ENCODE data around the gene IL17REL. TPM values are rescaled to one million over a fixed set of nuclear protein-coding genes. Genes with fewer than 3 reads are reported as not detected.

The IL17REL gene
- total and polyA plus RNA-seq, 12 donors = not detected

DNA sequence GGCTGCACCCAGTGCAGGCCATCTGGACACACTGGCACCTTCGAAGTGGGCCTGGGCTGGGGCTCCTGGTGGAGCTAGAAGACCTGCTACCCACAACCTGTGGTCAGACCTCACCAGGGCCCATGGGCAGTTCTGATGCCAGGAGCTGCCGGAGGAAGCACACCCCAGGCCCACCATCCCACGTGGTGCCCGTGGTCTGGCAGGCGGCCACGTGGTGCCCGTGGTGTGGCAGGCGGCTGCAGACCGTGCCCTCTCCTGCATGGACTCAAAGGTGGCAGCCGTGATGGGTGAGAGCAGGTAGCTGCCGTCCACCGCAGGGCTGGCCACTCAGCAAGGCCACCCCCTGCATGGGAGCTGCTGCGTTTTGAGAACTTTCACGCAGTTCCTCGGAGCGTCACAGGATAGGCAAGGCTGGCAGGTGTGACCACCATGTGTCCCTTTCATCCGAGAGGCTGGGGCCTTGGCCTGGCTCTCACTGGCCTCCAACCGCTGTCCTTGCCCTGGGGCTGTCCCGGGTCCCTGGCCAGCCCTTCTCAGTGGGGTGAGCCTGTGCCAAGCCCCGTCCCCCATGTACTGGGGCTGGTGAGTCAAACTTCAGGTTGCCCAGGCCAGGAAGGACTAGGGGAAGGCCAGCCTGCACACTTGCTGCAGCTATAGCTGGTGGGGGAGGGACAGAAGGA is 3.9 kb upstream of the IL17REL start:
- Histone ChIP-seq H3K27ac (no peak overlapping the region), H3K4me3 (no peak overlapping the region), H3K36me3 (replicated peaks in 1 of 2) (no peaks in the 10 kb centered on the region), H3K9me3 (replicated peaks in 1 of 3) (no peaks in the 10 kb centered on the region), H3K4me1 (replicated peaks in 1 of 2) (no peaks in the 10 kb centered on the region), H3K27me3 (peaks cover 47% of the 10 kb centered on the region)
- 64 to 82% (median 74%) methylated on average over 6 to 20 of the region's 20 CpGs; no CpG with 5 or more reads in 1 of the 4 donors for WGBS, 4 donors
- DNase-seq = no peak
- intact Hi-C loops (cut with DNase I) = no loop called here
- TF ChIP-seq POLR2A (IDR thresholded peaks at IDR 0.05) = no peak
- TF ChIP-seq, protein P1, sequence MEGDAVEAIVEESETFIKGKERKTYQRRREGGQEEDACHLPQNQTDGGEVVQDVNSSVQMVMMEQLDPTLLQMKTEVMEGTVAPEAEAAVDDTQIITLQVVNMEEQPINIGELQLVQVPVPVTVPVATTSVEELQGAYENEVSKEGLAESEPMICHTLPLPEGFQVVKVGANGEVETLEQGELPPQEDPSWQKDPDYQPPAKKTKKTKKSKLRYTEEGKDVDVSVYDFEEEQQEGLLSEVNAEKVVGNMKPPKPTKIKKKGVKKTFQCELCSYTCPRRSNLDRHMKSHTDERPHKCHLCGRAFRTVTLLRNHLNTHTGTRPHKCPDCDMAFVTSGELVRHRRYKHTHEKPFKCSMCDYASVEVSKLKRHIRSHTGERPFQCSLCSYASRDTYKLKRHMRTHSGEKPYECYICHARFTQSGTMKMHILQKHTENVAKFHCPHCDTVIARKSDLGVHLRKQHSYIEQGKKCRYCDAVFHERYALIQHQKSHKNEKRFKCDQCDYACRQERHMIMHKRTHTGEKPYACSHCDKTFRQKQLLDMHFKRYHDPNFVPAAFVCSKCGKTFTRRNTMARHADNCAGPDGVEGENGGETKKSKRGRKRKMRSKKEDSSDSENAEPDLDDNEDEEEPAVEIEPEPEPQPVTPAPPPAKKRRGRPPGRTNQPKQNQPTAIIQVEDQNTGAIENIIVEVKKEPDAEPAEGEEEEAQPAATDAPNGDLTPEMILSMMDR (IDR thresholded peaks at IDR 0.05) = no peak

- H3K27me3 ChIP-seq = peaks cover 50% of the 10 kb centered on the region
- no peaks in the 10 kb centered on the region for H3K9me3 ChIP-seq (replicated peaks in 1 of 3)
- no peaks in the 10 kb centered on the region for H3K36me3 ChIP-seq (replicated peaks in 1 of 2)
- intact Hi-C loops (cut with DNase I) = no loop called here
- no peak overlapping the region for H3K27ac ChIP-seq
- DNase-seq = no peak
- no peak for TF ChIP-seq POLR2A (IDR thresholded peaks at IDR 0.05)
- TF ChIP-seq, protein P1 (IDR thresholded peaks at IDR 0.05) = no peak
- 40 to 80% (median 55%) methylated on average over 4 to 30 of the region's 30 CpGs for WGBS, 4 donors
- H3K4me1 ChIP-seq (replicated peaks in 1 of 2) = no peaks in the 10 kb centered on the region
- H3K4me3 ChIP-seq = no peak overlapping the region
Observed at GRCh38 chr22:50015451-50016307, 3.1 kb upstream of the IL17REL start.

DNA sequence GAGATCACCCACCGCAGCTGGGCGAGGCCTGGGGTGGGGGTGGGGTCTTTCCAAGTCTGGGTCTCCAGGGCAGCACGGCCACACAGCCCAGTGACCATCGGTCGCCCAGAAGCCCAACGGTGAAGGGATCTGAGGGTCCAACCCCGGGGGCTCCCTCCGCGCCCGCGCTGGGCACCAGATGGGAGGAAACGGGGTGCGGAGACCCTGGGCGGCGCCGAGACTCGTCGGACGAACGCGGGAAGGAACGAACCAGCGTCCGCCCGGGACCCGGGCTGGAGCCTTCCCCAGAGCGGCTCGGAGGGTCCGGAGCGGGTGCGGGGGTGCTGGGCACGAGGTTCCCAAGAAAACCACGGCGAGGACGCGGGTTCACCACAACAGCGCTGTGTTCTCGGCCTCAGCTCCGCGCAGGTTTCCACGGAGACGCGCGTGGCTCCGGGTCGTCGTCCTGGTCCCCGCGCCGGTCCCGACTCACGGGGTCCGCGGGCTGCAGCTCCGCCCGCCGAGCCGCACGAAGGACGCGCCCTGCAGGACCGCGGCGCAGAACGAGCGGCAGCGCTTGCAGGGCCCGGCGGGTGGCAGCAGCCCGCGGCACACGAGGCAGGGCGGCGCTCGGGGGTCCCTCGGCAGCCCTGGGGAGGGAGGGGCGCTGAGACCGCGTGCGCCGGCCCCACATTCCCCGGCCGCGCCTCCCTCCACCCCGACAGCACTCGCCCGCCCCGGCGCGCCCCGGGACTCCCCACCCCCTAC is 2.3 kb upstream of the IL17REL start:
- no peak overlapping the region for H3K4me3 ChIP-seq
- no peak for DNase-seq
- TF ChIP-seq, protein P1 (IDR thresholded peaks at IDR 0.05) = no peak
- no peak for TF ChIP-seq POLR2A (IDR thresholded peaks at IDR 0.05)

GRCh38 chr22:50014053-50014501 is 1.5 kb upstream of the IL17REL start:
- no peak overlapping the region for H3K4me3 ChIP-seq
- no peak for TF ChIP-seq POLR2A (IDR thresholded peaks at IDR 0.05)
- TF ChIP-seq, protein P1 (IDR thresholded peaks at IDR 0.05) = no peak
- H3K36me3 ChIP-seq (replicated peaks in 1 of 2) = no peaks in the 10 kb centered on the region
- DNase-seq = no peak
- no peaks in the 10 kb centered on the region for H3K4me1 ChIP-seq (replicated peaks in 1 of 2)
- whole genome bisulfite sequencing, 4 donors = 47 to 100% (median 59%) methylated on average over 1 to 16 of the region's 16 CpGs
- H3K27ac ChIP-seq = no peak overlapping the region
- intact Hi-C loops (cut with DNase I) = no loop called here
- peaks cover 60% of the 10 kb centered on the region for H3K27me3 ChIP-seq
- H3K9me3 ChIP-seq (replicated peaks in 1 of 3) = no peaks in the 10 kb centered on the region

More for the DNA sequence above, 2.3 kb upstream of the IL17REL start:
- no peaks in the 10 kb centered on the region for H3K4me1 ChIP-seq (replicated peaks in 1 of 2)
- H3K27ac ChIP-seq = no peak overlapping the region
- H3K9me3 ChIP-seq (replicated peaks in 1 of 3) = no peaks in the 10 kb centered on the region
- H3K27me3 ChIP-seq = peaks cover 58% of the 10 kb centered on the region
- intact Hi-C loops (cut with DNase I) = no loop called here
- 0 to 9% (median 2%) methylated on average over 1 to 91 of the region's 91 CpGs for WGBS, 4 donors
- no peaks in the 10 kb centered on the region for H3K36me3 ChIP-seq (replicated peaks in 1 of 2)

All from adrenal gland (tissue), 12 donors.